Ureter (tissue), 1 donor: Measurements from ENCODE around the gene RBM25. TPM values are rescaled to one million over a fixed set of nuclear protein-coding genes. Genes with fewer than 3 reads are reported as not detected.
A peak's percentile ranks its signal among the peaks of the same experiment; 100 is the strongest.
"Not testable (repeated sequence)": the region's sequence is repeated elsewhere in the genome, so short reads cannot be mapped to it uniquely, and the experiment has no call there.

Experiments
- DNase-seq: peaks from one replicate; pipeline ENCODE4 v3.0.0-alpha.2; 2020; ENCODE audit warnings: low spot score
- total RNA-seq: library from RNA; stranded (reverse); gene quantifications from one replicate; pipeline ENCODE4 v1.2.4, GENCODE V29; 2023
- donor health status: DM: yes; HTN: yes; CAD: no.

Gene RBM25
- total RNA-seq: 128 TPM

- peak; percentile 95 for DNase-seq
These were observed at the start of gene RBM25 for GRCh38 chr14:73058224-73058921. RBM25 (plus strand) TSS chr14:73058534; CDS start chr14:73071642, 13,108 bp downstream.

- DNase-seq: not testable (repeated sequence)
These were observed 47.1 kb upstream of the RBM25 start for GRCh38 chr14:73011189-73011588.

GRCh38 chr14:73014105-73014504, 44.2 kb upstream of the RBM25 start:
- no peak for DNase-seq

GRCh38 chr14:73015552-73015951, 42.8 kb upstream of the RBM25 start:
- not testable (repeated sequence) for DNase-seq

GRCh38 chr14:73016011-73016410, 42.3 kb upstream of the RBM25 start:
- not testable (repeated sequence) for DNase-seq

GRCh38 chr14:73022051-73022450, 36.3 kb upstream of the RBM25 start:
- no peak for DNase-seq

- DNase-seq: no peak
These were observed 32.8 kb upstream of the RBM25 start for GRCh38 chr14:73025544-73025943.

- DNase-seq: peak; percentile 48
These were observed 32.0 kb upstream of the RBM25 start for GRCh38 chr14:73026243-73026844.

GRCh38 chr14:73026845-73027542, 31.3 kb upstream of the RBM25 start, which contains the start of gene ZFYVE1:
ZFYVE1 (minus strand) TSS chr14:73027106; CDS start chr14:73024508, 2,598 bp downstream.
- DNase-seq: peak; percentile 97

GRCh38 chr14:73027546-73027945, 30.8 kb upstream of the RBM25 start:
- DNase-seq: no peak

- no peak for DNase-seq
These were observed 30.4 kb upstream of the RBM25 start for GRCh38 chr14:73027984-73028383.

- not testable (repeated sequence) for DNase-seq
These were observed 21.5 kb upstream of the RBM25 start for GRCh38 chr14:73036706-73037450.

GRCh38 chr14:73047808-73048207, 10.5 kb upstream of the RBM25 start:
- no peak for DNase-seq

- no peak for DNase-seq
These were observed 8.9 kb upstream of the RBM25 start for GRCh38 chr14:73049428-73049827.

GRCh38 chr14:73055251-73055650, 3.1 kb upstream of the RBM25 start:
- no peak for DNase-seq

- no peak for DNase-seq
These were observed 450 bp upstream of the RBM25 start for GRCh38 chr14:73057944-73058223.

- DNase-seq: no peak
These were observed 764 bp downstream of the RBM25 start for GRCh38 chr14:73058922-73059673.

- DNase-seq: no peak
These were observed 11.3 kb downstream of the RBM25 start for GRCh38 chr14:73069585-73069984.

GRCh38 chr14:73091044-73091443, 32.7 kb downstream of the RBM25 start:
- no peak for DNase-seq

GRCh38 chr14:73097421-73097820, 39.1 kb downstream of the RBM25 start:
- no peak for DNase-seq

GRCh38 chr14:73100334-73100733, 42.0 kb downstream of the RBM25 start:
- no peak for DNase-seq
